HG02970 (cell line): Measurements from ENCODE around the gene RGL4.
"Not testable (repeated sequence)": the region's sequence is repeated elsewhere in the genome, so short reads cannot be mapped to it uniquely, and the experiment has no call there.

Experiments
- ATAC-seq: cut with Tn5 transposase; IDR thresholded peaks from one replicate; pipeline ENCODE4 v1.9.1; 2021; ENCODE audit warnings: mild to moderate bottlenecking, moderate library complexity, moderate number of reproducible peaks; ENCODE audit not compliant: unreplicated experiment, low FRiP score

The RGL4 gene

DNA sequence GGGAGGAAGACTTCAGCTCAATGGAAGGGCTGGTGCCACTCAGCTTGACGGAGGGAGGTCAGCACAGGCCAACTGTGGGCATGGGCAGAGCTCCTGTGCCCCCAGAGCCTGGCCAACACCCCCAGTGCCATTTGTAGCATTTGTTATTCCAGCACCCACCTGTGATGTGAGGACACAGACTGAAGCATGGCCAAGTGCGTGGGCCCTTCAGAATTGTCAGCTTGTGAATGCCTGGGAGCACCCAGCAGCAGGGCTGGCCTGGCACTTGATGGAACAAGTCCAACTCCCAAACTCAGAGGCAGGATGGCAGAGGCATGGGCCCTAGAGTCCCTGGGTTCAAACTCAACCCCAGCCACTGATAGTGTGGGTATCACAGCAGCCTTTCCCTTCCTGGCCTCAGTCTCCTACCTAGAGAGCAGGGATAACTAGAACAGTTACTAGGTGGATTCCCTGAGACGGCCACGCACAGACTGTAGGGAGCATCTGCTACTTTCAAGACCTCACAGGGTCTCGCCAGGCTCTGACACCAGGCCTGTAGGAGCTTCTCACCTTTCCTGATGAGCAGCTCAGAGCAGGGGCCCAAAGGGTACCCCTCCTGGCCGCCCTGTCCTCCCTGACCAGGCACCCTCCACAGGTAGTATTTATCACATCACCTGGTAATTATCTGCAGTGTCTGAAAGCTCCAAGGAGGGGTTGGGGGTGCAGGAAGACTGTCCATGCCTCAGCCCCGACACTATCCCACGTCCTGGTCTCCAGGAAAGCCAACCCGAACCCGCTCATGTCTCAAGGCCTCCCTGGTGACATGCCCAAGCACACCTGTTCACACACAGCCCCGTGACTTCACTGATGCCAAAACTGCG lies 13.7 kb upstream of the RGL4 start:
- not testable (repeated sequence) for ATAC-seq

DNA sequence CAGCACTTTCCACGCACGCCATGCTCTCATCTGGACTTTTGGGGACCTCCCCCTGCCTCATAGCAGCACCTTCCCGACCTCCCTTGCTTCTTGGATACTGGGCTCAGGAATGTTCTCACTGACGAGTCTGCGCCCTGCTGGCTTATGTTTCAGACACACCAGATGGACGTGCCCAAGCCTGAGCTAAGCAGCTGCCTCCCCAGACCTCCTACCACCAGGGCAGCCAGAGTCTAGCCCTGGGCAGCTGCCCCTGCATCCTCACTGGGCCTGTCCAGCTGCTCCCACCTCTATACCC lies 13.2 kb upstream of the RGL4 start:
- no peak for ATAC-seq

DNA sequence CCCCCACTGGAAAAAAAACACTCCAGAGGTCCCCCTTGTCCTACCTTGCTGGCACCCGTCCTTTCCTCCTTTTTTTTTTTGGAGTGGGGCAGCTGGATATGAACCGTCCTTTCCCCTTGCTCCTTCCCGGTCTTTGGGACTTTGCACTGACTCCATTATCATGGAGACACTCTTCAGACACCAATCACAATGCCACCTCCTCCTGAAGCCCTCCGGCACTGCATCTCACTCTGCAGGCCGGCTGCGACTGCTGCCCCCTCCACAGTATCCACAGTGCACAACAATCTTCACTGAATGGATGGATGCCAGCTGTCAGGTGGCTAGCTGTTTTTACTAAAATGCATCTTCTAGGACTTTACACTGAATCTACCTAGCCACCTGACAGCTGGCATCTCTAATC lies 12.7 kb upstream of the RGL4 start:
- no peak for ATAC-seq

DNA sequence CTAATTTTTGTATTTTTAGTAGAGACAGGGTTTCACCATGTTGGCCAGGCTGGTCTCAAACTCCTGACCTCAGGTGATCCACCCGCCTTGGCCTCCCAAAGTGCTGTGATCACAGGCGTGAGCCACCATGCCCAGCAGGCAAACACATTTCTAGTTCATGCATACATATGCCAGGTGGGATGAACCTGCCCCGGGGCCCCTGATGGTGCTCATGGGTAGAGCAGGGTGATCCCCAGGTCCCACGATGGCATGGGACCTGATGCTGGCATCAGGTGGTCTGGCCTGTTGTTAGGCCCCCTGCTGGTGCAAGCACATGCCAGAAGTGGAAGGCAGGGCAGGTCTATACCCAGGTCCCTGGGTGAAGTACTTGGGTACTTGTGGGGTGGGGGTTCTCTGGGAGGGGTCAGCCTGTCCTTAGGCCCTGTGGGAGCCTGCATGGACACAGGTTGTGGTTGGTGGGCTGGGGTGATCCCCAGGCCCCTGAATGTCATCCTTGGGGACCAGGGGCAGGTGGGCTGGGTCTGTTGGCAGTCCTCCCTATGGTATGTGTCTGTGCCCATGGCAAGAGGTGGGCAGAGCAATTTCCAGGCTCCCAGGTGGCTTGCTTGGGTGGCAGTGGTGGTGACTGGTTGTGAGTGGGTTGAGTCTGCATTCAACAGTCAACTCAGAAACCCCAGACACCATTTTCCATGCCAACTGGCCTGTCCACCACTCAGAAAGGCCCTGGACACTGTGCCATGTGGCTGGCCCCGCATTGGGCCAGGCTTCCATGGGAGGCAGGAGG lies 9.6 kb upstream of the RGL4 start:
- no peak for ATAC-seq

DNA sequence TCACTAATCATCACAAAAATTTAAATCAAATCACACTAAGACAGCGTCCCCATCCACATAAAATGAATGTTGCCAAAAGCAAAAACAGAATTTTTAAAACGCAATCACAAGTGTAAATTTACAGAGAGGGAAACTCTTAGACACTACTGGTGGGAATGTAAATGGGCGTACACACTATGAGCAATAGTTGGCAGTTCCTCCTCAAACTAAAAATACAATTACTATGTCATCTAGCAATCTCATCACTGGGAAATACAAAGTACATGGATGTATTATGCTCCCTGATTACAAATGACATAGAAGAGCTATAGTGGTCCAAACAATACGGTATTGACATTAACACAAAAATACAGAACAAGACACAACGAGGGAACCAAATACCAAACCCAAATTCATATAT lies 8.7 kb upstream of the RGL4 start:
- ATAC-seq = no peak

DNA sequence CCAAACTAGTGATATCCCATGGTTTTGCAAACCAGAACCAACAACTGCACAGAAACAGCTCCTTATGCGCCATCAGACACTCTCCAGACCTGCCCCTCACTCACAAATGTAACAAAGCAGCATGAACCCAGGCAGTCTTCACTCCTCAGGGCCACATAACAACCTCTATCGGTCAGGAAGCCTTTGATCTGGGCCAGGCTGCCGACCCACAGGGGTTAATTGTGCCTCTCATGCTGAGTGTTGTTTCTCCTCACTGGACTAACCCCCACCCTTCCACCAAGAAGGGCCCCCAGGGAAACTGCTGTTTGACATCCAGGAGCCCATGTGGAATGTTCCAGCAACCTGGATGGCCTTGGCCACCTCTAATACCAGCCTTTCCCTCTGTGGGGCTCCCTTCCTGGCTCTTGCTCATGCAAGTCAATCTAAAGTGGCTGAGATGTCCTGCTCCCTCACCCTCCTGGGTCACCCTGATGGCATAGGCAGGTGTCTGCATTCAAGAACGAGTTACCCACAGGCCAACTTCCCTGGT lies 7.9 kb upstream of the RGL4 start:
- no peak for ATAC-seq

DNA sequence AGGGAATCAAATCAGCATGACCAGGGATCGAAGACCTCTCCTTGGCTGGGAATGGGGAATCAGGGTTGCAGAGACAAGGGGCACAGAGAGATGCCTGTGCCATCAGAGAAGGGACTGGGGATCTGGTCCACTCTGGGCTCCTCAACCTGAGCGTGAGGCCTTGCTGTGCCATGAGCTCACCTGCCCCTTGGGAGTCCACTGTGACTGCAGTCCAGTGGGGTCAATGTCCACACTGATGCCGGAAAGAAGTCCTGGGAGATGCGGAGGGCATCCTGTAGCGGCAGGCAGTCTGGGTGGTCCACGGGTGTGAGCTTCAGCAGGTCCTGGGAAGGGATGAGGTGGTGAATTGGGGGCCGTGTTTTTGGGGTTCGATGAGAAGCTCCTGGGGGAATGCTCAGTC lies 7.3 kb upstream of the RGL4 start:
- ATAC-seq = no peak

DNA sequence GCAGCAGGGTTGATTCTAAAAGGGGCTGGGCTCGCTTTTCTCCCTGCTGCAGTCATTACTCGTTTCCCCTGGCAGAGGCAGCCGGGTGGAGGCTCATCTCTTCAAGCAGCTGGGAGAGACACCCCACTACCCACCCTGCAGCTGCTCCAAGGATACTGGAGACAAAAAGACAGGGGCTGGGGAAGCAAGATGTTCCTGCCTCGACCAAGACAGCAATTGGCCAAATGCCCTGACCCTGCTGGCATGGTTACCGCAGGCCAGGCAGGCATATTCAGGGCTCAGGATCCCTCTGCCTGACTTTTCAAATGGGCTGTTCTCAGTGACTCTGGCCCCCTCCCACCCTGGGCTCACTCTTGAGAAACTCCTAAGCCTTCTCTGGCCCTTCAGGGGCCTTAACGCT lies 6.8 kb upstream of the RGL4 start:
- ATAC-seq = no peak

DNA sequence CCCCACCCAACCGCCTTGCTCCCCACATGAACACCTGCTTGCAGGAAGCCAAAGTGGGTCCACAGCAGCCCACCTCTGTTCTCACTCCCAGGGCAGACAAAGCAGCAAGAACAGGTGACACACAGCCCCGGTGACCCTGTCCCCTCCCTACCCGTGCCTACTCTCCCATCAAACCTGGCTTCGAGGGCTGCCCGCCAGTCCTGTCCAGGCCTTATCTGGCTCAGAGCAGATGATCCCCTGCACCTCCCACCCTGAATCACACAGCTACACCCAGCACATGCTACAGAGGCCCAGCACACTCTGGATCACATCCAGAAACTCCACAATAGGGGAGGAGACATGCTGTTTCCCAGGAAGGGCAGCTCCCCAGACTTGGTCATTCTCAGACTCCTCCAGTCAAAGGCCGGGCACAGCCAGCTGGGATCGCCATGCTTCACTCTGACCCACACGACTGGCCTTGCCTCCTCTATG lies 6.2 kb upstream of the RGL4 start:
- ATAC-seq = no peak

DNA sequence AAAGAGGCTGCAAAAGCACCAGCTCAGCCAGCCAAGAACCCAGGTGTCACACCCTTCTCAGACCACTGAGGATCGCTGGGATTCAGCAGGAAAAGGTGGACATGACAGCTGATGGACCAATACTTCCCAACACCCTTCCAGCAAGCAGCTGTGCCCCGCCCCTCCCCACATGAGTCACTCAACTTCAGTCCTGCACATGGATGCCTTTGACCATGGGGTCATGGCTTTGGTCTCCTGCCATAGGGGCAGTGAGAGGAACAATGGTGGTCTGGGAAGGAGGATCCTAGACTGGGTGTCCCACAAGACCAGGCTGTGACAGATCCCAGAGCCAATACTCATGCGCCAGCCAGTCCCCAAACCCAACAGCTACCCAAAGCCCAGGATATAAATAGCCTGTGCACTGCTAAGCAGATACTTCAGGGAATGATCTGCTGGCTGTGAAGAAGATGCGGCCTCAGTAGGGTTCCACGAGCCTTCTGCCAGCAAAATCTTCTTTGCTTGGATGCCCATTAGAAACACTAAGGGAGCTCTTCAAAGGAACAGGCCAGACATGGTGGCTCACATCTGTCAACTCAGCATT lies 5.5 kb upstream of the RGL4 start:
- ATAC-seq = no peak

DNA sequence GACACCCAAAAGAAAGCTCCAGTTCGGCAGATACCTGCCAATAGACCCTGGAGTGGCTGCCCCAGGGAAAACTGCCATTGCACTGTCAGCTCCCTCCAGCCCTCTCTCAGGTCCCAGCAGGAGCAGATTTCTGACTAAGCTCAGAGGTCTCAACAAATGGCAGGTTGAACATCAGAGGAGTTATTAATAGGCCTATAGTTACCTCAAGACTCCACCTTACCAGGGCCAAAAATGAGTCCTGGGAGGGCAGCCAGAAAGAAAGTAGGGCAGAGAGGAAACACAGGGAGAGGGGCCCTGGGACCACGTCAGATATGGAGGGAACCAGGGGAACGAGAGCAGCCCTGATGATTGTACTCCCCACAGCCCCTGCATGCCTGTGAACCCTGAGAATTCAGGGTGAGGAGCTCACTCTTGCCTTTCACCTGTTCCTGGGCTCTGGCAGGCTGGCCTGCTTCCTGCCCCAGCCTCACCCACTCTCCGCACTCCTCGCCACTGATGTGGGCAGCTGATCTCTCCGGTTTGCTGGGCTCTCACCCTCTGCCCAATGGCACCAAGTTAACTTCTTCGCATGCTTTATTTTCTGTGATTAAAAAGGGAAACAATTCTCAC lies 4.3 kb upstream of the RGL4 start:
- no peak for ATAC-seq

DNA sequence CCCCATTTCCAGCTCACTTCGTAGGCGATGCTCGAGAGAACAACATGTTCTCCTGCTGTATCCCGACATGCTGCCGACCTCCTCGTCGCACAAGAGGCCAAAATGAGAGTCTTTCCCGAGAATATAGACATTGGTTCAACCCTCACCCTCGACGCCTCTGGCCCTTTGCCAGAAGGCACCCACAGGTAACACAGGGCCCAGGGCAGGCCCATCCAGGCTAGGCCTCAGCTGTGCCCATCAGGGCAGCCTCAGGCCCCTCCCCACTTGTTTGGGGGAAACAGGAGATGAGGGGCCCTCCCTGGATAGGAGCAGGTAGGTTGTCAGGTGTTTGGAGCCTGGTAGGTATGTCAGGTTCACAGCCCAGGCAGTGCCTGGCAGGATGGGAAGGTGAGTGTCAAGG lies 2.7 kb upstream of the RGL4 start:
- ATAC-seq = no peak

DNA sequence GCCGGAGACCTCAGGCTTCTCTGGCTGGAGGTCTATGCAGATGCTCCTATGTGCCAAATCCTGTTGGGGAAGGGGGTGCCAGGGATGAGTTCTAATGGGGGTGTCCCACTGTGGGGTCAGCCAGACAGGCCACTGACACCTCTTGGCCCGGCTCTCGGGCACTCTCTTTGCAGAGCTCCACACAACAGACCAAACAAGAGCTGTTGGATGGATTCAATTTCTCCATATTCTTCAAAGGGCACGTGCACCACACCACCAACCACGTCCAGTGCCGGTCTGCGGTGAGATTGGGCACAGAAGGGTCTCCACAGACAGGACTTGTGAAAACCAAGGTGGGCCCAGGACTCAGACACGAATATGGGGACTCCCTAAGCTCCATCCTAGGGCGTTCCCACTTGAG lies 2.2 kb upstream of the RGL4 start:
- no peak for ATAC-seq

DNA sequence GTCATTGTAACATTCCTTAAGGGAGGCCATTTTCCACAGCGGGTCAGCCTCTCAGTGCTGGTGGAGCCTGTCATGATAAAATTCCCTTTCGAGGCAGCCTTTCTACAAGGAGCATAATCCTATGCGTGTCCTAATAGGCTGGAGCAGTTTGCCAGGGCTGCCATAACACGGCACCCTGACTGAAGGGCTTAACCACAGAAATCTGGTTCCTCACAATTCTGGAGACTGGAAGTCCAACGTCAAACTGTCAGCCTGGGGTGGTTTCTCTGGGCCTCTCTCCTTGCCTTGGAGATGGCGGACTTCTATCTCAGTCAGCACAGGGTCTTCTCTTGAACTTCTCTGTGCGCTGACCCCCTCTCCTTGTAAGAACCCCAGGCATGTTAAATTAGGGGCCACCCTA lies 1.4 kb upstream of the RGL4 start:
- no peak for ATAC-seq

DNA sequence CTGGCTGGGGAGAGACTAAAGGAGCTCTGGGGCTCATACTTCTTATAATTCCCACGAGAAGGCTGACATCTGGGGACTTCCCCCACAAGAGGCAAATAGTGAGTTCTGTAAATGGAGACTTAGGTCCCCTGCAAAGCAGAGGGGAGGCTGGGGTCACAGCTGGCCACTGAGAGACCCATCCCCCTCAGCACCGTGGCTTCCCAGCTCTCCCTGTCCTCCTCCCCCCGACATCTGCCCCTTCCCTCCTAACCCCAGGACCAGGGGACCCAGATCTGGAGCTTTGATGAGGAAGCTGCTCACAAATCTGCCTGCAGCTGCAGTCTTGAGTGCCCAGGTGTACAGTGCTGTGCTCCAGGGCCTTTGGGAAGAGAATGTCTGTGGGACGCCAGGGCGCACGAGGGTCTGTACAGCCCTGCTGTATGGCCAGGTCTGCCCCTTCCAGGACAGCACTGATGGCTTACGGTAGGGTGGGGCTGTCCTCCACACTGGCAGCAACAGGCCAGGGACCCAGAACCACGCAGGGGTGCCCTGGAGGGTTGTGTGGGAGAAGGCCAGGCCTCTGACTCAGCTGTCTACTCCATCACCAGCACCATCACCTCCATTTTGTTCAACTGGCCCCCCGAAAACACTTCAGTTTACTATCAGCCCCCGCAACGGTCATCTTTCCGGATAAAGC lies 1.1 kb downstream of the RGL4 start:
- ATAC-seq = no peak

DNA sequence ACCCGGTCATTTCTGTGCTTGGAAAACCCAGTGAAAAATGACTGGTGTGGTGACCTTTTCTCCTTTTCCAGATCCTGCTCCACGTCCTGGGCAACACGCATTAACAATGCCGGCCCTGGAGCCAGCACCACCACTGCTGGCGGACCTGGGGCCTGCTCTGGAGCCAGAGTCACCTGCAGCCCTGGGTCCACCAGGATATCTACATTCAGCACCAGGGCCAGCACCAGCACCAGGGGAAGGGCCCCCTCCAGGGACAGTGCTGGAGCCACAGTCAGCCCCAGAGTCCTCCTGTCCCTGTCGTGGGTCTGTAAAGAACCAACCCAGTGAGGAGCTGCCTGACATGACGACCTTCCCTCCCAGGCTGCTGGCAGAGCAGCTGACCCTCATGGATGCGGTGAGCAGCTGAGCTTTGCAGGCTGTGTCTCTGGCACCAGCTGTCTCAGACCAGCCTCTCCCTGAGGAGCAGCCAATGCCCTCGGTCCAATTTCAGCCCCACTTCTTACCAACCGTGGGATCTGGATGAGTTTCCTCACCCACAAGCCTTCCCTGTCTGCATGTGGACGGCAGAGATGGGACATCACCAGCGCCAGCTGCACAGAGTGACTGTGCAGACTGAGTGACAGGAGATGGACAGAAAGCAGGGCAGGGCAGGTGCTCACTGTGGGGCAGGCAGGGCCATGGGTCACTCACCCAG lies 1.9 kb downstream of the RGL4 start:
- ATAC-seq = no peak

DNA sequence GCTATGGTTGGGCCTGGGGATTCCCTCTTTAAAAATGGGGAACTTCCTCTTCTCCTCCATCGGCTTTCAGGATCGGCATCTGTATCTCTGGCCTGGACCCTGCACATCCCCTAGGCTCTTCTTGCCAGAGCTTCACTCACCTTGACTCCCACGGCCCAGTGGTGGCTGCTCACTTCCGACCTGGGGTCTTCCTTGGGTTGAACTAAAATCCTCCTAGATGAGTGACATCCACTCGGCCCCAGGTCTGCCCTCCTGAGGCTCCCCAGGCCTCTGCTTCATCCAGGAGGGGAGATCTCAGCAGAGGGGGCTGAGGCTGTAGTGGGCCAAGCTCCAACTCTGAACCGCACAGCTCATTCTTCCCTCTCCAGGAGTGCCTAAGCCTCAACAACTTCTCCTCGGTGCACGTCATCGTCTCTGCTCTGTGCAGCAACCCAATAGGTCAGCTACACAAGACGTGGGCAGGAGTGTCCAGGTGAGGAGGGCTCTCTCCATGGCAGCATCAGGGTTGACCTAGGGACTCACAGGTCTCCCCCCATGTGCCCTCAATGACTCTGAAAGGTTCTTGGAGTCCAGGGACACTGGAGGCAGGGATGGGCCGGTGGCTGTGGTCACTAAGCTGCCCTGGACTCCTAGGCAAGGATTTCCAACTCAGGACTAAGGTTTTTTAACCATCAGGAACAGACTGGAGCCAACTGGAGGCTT lies 3.3 kb downstream of the RGL4 start:
- ATAC-seq = no peak

DNA sequence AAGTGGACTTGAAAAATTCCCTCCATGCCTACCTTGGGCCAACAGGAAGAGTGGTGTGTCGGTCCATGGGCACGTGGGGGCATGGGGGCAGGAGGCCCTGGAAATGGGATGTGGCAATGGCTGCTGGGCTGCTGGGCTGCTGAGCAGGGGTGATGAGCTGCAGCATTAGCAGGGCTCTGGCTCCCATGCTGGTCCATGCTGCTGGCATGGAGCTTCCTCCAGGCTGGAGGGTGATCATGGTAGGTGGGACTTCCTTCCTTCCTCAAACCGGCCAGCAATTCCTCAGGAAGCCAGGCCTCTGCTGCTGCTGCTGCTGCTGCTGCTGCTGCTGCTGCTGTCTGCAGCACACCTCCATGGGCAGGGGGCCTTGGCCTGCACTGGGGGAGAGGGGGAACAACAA lies 4.3 kb downstream of the RGL4 start:
- ATAC-seq = no peak

DNA sequence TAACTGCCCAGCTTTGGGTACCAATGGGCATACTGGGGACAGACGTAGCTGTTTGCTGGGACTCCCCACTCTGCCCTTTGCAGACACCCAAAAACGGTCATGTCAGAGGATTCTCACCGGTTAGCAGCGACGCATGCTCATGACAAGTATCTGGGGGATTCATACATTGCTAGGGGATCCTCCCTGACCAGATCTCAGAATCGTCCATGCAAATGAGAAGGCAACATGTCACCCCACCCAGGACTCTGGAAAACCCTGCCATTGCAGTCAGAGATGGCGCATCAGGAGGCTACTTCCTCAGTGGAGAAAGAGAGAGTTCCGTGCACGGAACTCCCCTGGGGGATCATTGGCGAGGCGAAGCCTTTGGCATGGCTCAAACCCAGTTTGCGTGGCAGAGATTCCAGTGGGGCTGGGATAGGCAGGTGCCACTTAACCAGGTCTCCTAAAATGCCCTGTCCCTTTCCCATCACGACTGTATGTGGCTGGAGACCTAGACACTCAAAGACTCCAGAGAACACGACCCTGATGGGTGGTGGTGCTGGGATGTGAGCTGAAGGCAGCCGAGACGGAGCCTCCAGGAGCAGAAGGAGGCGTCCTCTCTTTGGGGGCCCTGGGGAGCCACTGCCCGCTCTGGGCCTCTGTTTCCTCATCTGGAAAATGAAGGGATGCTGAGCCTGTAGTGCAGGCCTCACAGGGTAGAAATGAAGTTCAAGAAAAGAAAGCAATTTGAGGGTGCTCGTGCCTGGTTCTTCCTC lies 4.9 kb downstream of the RGL4 start:
- no peak for ATAC-seq
